DMS 273 (cell line): ENCODE data around the gene FER.
"Not testable (repeated sequence)": the region's sequence is repeated elsewhere in the genome, so short reads cannot be mapped to it uniquely, and the experiment has no call there.

ENCODE experiments used
- DNase-seq: peaks from one replicate; lab custom pipeline; 2025; ENCODE audit not compliant: unreplicated experiment; lab: John Stamatoyannopoulos, UW

The FER gene

GRCh38 chr5:108747774-108748400, at the start of gene FER:
Gene FER (plus strand): TSS chr5:108747897. CDS start chr5:108798183, 50,286 bp downstream.
- peak; percentile 40 for DNase-seq

- DNase-seq: not testable (repeated sequence)
These were observed 47.3 kb upstream of the FER start for GRCh38 chr5:108700388-108700787.

GRCh38 chr5:108700930-108701329, 46.8 kb upstream of the FER start:
- no peak for DNase-seq

GRCh38 chr5:108702546-108702945, 45.2 kb upstream of the FER start:
- no peak for DNase-seq

GRCh38 chr5:108703313-108703712, 44.4 kb upstream of the FER start:
- DNase-seq: no peak

GRCh38 chr5:108707141-108707540, 40.6 kb upstream of the FER start:
- DNase-seq: no peak

- DNase-seq: no peak
These were observed 35.8 kb upstream of the FER start for GRCh38 chr5:108711898-108712297.

- no peak for DNase-seq
These were observed 32.3 kb upstream of the FER start for GRCh38 chr5:108715408-108715807.

- no peak for DNase-seq
These were observed 27.3 kb upstream of the FER start for GRCh38 chr5:108720391-108720790.

- peak; percentile 81 for DNase-seq
These were observed 21.1 kb upstream of the FER start for GRCh38 chr5:108726446-108727235.

- peak; percentile 87 for DNase-seq
These were observed 20.5 kb upstream of the FER start for GRCh38 chr5:108727236-108727650.

GRCh38 chr5:108727651-108728565, 19.8 kb upstream of the FER start:
- peak; percentile 95 for DNase-seq

GRCh38 chr5:108728566-108729241, 19.0 kb upstream of the FER start:
- no peak for DNase-seq

GRCh38 chr5:108729242-108729615, 18.5 kb upstream of the FER start:
- DNase-seq: no peak

GRCh38 chr5:108730617-108731340, 16.9 kb upstream of the FER start:
- no peak for DNase-seq

- DNase-seq: no peak
These were observed 11.9 kb upstream of the FER start for GRCh38 chr5:108735790-108736189.

GRCh38 chr5:108736855-108737254, 10.8 kb upstream of the FER start:
- no peak for DNase-seq

GRCh38 chr5:108739376-108739775, 8.3 kb upstream of the FER start:
- no peak for DNase-seq

- DNase-seq: no peak
These were observed 7.8 kb upstream of the FER start for GRCh38 chr5:108739906-108740305.

GRCh38 chr5:108743319-108743718, 4.4 kb upstream of the FER start:
- no peak for DNase-seq
